GM18909 (cell line): ENCODE results near the gene NCCRP1.

ENCODE experiments used
- ATAC-seq: cut with Tn5 transposase; IDR thresholded peaks from one replicate; pipeline ENCODE4 v1.9.1; 2021; ENCODE audit warnings: mild to moderate bottlenecking; ENCODE audit not compliant: unreplicated experiment, poor library complexity

The NCCRP1 gene

DNA sequence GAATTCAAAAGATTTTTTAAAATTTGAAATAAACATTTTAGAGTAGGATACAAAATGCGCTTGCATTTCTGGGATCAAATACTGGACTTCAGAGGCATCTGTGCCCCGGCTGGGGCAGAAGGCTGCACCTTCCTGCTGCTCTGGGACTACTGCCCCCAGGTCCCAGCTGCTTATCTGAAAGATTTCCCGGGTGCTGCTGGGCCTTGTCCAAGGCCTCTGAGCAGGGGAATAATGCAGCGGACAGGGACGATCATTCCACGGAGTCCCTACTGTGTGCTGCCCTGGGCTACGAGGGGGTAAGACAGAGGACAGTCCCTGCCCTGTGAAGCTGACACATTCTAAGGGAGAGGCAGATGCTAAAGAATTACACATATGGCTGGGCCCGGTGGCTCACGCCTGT is 33.1 kb upstream of the NCCRP1 start:
- no peak for ATAC-seq

DNA sequence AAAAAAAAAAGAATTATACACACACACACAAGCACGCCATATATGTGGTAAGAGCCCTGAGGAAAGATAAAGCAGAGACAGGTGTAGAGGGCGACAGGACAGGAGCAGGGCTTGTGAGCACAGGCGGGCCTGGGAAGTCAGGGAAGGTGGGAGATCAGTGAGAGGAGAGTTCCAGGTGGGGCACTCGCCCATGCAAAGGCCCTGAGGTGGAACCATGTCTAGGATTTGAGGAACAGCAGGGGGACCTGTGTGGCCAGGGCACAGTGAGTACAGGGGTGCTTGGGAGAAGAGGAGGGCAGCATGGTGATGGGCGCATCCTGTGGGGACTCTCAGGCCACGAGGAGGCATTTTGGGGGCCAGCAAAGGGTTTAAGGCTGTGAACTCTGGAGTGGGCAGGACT is 32.5 kb upstream of the NCCRP1 start:
- ATAC-seq, result no peak

DNA sequence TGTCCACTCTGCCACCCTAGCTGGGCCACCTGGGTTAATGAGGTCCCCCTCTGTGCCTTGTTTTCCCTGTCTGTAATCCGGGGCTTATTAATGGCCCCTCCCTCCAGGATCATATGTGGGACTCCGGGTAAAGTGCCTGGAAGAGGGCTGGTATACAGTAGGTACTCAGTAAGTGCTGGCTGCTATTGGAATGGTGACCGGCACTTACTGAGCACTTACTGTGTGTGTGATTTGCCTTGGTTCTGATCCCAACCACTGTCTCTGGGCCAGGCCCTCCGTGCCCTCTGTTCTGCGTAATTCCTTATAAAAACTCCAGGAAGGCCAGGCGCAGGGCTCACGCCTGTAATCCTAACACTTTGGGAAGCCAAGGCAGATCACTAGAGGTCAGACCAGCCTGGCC is 30.9 kb upstream of the NCCRP1 start:
- ATAC-seq, result no peak

DNA sequence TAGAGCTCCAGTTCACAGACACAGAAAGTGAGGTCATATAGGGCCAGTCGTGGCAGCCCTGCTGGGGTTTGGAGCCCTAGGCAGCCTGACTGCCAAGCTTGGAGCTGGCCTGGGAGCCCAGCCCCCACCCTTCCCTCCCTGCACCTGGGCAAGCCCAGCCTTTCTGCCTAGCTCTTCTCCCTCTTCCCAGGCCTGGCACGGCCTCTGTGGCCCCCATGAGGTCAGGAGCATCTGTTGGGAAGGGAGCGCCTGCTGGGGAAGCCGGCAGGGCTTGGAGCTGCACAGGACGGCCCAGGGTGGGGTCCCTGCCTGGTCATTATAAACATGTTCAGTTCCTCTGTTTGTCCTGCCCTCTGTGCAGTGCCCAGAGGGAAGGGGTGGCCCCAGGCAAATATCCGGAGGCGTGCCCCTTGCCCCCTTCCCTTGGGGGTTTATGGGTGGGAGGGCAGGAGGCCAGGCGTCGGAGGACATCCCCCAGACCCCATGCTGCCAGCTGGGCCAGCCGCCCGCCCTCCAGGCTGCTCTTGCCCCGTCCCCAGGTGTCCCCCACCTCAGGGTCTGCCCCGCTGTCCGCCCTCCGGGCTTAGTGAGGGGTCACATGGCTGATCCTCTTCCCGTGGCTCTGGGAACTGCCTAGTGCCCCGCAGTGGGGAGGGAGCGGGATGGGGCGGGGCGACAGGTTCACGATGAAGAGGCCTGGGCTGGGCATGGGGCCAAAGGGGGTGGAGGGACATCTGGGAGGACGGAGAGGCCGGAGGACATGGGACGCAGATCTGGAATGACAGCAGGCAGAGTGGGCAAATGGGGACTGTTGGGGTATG is 30.0 kb upstream of the NCCRP1 start:
- ATAC-seq, result no peak

DNA sequence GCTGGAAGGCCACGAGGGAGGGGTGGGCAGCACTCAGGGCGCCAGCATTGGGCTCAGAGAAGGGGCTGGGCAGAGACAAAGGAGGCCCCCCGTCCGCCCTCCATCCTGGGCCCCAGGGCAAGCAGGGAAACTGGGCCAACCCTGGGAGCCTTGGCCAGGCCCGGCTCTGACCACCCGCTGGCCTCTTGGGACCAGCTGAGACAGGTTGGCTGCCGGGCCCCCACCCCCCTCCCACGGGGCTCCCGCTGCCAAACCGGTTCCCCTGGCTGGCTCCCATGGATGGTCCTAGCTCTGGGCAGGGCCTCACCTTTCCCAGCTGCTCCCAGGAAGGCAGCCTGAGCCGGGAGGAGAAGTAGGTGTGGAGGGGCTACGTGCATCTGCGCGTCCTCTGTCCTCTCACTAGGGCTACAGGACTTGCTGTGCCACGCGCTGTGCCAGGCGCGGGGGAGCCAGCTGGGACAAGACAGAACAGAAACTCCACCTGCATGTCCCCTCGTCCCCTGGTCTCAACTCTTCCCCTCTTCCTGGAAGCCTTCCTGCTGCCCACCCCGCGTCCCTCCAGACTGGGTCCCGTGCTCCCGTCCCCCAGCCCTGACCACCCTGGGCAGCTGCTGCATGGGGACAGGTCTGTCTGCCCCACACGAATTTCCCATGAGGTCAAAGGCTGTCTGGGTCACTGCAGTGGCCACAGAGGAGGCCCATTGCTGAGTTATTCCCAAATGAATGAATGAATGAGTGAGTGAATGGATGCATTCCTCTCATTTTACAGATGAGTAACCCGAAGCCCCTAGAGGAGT is 29.1 kb upstream of the NCCRP1 start:
- ATAC-seq, result no peak

DNA sequence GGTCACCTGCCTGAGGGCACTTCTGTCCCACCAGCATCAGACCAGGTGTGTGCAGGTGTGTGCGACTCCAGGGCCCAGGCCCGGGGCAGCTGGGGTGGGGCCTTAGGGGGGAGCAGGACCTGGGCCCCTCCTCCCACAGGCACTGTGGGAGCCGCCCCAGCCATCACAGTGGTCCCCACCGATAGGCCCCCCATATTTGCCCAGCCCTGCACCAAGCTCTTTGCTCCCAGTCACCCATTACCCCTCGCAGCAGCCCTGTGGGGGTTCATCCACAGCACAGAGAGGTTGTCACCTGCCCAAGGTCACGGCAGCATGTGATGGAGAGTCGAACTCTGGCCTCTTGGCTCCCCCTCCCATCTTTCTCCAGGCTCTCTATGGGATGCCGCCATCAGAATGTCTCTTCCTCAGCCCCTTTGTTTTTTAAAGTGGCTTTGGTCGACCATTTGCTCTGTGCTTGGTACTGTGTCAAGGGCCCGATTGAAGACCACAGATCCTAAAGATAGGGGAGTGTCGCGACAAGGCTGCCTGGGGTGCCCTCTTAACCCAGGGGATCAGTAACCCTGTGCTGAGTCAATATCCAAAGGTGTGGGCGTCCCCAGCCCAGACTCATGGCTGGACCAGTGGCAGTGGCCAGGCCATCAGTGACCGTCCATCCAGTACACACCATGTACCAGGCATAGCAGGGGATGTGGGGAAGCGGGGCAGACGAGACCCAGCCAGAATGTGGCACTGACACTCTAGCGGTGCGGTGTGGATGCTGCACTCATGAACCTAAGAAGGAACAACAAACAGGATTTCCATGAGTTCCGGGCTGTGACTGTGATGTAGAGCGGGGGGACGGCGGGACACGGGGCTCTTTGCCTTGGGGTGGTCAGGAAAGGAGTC is 28.3 kb upstream of the NCCRP1 start:
- no peak for ATAC-seq

DNA sequence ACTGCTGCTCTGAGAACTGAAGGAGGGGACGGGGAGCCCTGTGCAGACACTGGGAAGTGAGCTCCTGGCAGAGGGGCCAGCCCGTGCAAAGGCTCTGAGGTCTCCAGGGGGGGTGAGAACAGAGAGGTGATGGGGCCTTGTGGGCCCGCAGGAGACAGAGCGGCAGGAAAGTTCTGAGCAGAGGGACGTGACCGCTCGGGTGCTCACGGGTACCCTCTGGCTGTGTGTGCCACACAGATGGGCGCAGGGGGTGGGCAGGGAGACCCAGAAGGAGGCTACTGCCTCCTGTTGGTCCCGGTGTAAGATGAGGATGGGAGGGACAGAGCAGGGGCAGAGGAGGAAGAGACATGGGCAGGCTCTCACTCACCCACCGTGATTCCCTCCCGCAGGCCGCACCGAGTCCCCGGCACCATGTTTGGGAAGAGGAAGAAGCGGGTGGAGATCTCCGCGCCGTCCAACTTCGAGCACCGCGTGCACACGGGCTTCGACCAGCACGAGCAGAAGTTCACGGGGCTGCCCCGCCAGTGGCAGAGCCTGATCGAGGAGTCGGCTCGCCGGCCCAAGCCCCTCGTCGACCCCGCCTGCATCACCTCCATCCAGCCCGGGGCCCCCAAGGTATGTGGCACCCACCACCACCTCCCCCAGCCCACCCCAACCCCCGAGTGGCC is 27.5 kb upstream of the NCCRP1 start:
- ATAC-seq, result no peak

DNA sequence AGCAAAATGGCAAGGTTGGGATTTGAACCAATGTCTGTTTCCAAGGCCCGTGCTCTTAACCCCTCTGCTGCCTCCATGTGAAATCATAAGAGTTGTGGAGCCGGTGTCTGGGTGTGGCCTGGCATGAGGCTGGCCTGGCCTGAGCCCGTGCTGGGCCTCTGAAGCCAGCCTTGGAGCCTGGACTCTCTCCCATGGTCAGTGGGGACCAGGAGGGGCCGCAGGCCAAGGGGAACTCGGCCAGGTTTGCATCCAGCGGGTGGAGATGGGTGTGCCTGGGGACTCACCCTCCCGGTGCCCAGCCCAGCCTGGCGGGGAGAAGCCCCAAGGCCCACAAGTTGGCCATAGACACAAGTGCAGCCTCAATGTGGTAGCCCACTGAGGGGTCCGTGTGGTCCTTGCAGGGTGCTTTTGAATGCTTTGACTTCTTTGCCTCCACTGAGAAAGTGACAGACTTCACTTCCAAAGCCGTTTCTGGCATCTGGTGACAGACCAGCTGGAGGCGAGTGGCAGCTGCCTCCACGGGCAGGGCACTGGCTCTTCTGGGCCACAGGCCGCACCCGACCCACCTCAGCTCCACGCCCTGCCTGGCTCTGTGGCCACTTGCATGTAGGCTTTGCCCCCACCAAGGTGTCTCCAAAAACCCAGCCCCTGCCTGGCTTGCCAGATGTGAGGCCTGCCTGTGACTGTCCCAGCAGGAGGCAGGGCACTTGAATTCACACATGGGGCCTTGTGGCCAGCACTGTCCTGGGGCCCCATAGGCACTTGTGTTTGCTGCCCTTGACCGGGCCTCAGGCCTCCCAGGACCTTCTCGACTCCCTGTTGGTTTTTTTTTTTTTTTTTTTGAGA is 26.2 kb upstream of the NCCRP1 start:
- no peak for ATAC-seq

DNA sequence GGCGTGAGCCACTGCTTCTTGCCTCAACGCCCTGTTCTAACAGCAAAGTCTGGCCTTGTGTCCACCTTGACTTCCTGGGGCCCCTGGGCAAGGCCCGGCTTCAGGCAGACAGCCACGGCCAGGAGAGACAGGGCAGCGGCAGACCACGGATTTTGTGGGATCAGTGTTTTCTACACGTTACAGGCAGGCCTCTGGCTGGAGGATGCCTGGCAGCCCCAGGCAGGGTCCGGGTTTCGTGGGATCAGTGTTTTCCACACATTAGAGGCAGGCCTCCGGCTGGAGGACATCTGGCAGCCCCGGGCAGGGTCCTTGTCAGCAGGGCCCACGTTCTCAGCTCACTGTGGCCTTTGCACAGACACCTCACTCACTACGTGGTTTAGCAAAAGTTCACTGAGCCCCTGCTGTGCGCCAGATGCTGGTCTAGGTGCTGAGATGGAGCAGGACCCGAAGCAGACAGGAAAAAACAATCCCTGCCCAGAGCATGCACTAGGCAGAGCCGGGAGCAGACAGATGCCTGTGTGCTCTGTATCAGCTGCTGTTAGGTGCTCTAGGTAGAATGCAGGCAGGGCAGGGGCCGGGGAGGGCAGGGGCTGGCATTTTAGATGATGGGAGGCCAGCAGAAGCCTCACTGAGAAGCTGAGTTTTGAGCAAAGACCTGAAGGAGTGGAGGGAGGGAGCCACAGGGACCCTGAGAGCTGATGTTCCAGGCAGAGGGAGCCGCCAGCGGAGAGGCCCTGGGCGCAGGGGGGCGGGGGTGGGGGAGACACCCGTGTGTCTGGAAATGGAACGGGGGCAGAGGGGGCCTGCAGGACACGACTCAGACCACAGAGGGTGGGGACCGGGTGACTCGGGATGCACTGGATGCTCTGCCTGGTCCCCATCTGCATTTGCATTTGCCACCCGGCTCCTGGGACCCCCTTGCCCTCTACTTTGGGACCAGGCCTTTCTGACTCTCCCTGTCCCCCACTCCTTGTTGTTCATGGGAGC is 25.0 kb upstream of the NCCRP1 start:
- ATAC-seq, result no peak

DNA sequence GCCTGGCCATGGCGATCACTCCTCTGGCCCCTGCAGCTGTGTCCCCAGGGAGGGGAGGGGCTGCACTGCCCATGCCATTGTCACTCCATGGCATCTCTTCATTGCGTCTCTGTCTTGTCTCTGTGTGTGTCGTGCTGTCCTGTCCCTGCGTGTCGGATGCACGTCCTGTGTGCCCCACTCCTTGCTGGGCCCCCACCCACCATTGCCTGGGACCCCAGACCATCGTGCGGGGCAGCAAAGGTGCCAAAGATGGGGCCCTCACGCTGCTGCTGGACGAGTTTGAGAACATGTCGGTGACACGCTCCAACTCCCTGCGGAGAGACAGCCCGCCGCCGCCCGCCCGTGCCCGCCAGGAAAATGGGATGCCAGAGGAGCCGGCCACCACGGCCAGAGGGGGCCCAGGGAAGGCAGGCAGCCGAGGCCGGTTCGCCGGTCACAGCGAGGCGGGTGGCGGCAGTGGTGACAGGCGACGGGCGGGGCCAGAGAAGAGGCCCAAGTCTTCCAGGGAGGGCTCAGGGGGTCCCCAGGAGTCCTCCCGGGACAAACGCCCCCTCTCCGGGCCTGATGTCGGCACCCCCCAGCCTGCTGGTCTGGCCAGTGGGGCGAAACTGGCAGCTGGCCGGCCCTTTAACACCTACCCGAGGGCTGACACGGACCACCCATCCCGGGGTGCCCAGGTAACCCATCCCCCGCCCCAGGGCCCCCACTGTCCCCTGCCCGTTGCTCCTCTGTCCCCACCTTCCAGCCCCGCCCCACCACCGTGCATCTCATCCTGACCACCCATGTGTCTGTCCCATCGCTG is 23.9 kb upstream of the NCCRP1 start:
- ATAC-seq, result no peak

DNA sequence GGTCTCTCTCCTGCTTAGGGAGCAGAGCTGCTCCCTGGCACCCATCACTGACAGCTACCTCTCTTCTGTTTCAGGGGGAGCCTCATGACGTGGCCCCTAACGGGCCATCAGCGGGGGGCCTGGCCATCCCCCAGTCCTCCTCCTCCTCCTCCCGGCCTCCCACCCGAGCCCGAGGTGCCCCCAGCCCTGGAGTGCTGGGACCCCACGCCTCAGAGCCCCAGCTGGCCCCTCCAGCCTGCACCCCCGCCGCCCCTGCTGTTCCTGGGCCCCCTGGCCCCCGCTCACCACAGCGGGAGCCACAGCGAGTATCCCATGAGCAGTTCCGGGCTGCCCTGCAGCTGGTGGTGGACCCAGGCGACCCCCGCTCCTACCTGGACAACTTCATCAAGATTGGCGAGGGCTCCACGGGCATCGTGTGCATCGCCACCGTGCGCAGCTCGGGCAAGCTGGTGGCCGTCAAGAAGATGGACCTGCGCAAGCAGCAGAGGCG is 23.2 kb upstream of the NCCRP1 start:
- no peak for ATAC-seq

DNA sequence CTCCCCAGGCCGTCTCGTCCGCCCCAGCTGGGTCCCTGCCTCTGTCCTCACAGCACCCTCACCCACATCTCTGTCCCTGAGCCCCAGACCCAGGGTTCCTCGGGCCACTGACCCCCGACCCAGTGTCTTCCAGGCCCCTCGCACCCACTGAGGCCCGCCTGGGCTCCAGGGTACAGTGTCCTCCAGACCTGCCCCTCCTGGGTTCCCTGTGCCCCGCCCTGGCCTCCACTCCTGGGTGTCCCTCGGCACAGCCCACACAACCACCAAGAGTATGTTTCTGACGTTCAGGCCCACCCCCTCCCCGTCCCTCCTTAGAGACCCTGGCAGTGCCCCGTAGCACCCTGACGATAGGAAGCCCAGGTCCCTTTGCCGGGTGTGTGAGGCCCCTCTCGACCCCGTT is 22.6 kb upstream of the NCCRP1 start:
- no peak for ATAC-seq

DNA sequence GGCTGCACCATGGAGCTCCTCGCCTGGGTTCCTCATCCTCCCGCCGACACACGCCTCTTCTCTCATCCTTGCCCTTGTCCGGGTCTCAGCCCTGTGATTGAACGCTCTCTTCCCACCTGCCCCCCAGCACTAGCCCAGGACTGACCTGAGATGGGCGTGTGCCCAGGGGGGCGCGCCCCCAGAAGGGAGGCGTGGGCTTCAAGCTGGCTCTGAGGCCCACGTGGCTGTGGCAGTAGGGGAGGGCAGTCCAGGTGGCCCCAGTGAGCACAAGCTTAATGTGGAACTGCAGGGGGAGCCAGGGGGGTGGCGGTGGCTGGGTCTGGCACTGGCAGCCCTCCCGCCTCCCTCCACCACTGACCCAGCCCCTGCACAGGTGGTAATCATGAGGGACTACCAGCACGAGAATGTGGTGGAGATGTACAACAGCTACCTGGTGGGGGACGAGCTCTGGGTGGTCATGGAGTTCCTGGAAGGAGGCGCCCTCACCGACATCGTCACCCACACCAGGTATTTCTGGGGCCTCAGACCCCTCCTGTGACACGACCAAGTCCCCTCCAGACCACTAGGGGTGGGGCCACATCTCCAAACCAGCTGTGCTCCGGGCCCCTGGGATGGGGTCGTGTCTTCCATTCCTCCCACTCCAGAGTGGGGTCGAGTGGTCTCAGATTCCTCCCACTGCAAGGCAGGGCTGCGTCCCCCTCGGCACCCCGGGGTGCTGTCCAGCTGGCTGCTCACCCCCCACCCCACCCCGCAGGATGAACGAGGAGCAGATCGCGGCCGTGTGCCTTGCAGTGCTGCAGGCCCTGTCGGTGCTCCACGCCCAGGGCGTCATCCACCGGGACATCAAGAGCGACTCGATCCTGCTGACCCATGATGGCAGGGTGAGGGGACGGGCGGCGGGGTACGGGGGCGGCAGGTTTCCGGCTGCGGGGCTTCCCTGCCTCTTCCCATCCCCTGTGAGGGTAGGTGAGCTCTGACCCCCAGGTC is 21.9 kb upstream of the NCCRP1 start:
- no peak for ATAC-seq

DNA sequence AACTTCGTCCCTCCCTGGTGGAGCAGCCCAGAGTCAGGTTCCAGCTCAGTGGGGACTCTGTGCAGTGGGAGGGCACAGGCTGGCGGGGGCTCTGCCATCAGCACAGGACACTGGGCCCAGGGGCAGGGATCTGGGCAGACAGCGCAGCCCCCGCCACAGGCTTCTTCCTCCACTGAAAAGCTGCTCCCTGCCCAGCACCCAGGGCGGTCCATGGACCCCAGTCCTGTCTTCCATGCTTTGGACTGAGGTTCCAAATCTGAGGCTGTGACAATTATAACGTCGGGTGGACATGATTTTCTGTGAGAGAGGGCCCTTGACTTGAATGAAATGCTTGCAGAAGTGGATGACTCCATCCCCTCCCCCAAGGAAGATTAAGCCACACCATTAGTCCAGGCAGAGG is 21.2 kb upstream of the NCCRP1 start:
- ATAC-seq, result no peak

DNA sequence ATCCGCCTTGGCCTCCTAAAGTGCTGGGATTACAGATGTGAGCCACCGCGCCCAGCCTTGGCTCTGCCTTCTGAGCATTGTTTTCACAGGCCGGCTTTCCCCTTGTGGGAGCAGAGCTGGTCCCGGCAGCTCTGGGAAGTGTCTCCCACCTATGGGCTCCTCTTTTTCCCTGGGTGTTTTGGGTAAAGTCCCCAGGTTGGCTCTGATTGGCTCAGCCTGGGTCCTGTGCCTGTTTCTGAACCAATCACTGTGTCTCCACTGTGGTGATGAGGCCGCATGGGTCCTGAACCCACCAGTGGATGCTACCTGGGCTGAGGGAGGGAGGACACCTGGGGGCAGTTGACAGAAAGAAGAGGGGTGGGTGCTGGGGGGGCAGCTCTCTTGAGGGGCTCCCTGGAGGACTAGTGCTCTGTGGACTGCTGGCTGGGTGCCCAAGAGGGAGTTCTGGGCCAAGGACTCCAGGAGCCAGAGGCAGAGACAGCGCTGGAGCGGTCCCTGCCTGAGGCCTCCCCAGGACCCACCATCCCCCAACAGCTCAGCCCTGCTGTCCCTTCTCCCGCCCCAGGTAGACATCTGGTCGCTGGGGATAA is 19.6 kb upstream of the NCCRP1 start:
- no peak for ATAC-seq

DNA sequence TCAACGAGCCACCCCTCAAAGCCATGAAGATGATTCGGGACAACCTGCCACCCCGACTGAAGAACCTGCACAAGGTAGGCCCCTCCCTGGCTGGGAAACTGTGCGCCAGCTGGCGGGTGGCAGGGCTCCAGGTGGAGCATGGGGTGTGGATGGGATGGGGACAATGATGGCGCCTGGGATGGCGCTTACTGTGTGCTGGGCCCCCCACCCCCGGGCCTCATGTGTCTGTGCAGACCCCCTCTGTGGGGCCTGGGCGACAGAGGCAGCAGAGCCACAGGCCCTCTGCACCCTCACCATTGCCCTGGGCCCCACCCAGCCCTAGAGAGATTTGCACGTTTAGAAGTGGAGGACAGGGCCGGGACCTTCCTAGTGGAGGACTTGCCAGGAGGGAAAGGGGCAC is 19.0 kb upstream of the NCCRP1 start:
- ATAC-seq, result no peak
